ENCODE data around the gene PPP3R1. TPM values are rescaled to one million over a fixed set of nuclear protein-coding genes. Genes with fewer than 3 reads are reported as not detected.

Gene PPP3R1
- total RNA-seq, 1 donor from 2014 or later: 28.6 TPM

DNA sequence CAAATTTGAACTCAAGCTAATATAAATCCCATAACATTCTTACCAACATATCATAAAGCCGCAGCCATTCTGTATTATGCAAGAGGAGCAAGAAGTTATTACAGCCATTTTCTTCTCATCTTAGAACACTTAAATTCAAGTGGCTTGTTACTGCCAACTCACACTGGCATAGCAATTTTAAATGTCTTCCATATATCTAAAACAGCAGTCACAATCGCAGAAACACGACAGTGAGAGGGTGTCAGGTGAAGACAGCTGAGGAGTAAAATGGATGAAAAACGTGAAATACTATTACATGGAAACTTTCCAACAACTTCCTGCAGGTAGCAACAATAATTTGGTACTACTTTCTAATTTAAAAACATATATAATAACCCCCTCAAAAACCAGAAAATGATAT lies 17.9 kb downstream of the PPP3R1 start:
- DNase-seq (ENCODE audit: low spot score): no peak

DNA sequence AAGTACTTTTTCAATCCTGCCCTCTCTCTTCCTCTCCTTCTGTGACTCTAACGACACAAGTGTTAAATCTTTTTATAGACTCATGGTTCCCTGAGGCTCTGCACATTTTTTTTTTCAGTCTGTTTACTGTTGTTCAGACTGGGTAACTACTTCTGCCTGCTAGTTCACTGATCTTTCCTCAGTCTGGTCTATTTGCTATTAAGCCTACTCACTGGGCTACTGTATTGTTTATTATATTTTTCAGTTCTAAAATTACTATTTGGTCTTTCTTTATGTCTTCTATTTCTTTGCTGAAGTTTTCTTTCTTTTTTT lies 21.3 kb downstream of the PPP3R1 start:
- no peak for DNase-seq (ENCODE audit: low spot score)

DNA sequence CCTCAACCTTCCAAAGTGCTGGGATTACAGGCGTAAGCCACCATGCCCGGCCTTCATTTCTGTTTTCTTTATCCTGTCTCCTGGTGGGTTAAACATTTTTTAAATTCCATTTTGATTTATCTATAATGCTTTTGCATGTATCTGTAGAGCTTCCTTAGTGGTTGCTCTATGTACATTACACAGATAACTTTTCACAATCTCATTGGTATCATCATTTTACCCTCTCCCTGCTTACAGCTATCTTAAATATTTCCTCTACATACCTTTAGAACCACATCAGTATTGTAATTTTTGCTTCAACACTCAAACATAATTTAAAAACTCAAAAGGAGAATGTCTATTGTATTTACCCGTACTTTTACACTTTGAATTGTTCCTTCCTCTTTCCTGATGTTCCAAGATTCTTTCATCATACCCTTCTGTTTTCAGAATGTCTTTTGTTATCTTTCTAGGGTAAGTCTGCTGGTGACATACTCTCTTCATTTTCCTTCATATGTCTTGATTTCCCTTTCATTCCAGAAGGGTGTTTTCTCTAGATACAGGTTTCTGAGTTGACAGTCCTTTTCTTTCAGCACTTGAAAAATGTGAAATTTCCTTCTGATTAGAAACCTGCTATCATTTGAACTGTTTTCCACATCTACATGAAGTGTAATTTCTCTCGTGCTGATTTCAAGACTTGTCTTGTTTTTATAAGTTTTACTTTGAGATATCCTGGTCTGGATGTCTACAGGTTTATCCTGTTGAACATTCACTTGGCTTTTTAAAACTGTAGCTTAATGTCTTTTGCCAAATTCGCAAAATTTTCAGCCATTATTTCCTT lies 21.9 kb downstream of the PPP3R1 start:
- DNase-seq (ENCODE audit: low spot score): no peak

DNA sequence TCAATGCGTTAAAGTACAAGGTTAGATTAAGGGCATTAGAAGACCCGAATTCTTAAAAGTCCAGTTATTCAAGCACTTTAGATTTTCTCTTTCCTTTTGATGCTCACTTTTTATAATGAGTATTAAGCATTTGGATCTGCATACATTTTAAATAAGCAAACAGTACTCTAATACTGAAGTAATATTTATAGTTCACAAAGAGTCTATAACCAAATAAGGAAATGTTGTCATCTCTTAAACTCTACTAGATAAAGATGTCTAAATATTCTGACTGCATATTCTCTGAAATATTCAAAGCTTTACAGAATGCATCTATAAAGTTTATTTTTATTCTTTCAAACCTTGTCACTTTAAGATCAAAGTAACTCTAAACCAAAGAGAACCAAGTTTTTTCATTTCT lies 25.5 kb downstream of the PPP3R1 start:
- DNase-seq (ENCODE audit: low spot score): peak; percentile 51

DNA sequence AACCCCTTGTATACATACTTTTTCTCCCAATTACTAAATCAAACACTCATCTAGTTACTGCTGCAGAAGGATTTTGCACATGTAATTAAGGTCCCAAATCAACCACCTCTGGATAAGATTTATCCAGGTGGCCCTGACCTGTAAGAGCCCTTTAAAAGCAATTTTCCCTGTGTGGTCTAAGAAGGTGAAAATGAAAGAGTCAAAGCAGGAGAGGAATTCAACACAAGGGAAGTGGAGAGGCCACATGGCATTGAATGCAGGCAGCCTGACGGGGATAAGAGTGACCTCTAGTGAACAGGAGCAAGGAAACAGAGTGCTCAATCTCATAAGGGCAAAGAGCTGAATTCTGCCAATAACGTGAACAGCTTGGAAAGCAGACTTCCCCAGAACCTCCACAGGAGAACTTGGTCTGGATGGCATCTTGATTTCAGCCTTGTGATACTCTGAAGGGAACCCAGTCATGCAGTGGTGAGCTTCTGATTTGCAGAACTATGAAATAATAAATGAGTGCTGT lies 27.2 kb downstream of the PPP3R1 start:
- DNase-seq (ENCODE audit: low spot score): no peak

DNA sequence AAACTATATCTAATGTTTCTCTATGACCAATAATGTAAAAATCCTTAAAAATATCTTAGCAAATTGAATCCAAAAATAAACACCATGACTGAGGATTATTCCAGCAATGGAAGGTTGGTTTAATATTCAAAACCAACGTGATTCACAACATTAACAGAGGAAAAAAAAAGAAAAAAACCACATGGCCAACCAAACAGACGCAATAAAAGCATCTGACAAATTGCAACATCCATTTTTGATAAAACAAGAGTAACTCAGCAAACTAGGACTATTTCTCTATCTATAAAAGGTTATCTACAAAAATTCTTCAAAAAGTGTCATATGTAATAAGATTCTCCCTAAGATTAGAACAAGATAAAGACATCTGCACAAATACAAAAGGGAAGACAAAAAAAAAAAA lies 28.9 kb downstream of the PPP3R1 start:
- DNase-seq (ENCODE audit: low spot score): no peak

DNA sequence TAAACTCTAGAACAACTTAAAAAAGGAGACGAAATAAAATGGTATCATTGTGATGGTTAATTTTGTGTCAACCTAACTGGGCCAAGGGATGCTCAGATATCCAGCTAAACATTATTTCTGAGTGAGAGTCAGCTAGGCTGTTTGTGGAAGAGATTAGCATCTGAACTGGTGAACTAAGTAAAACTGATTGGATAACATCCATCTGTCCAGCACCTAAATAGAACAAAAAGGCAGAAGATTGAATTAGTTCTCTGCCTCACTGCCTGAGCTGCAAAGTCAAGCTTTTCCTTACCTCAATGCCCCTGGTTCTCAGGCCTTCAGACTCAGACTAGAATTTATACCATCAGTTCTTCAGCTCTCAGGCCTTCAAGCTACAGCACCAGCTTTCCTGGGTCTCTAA lies 30.0 kb downstream of the PPP3R1 start:
- DNase-seq (ENCODE audit: low spot score): no peak

DNA sequence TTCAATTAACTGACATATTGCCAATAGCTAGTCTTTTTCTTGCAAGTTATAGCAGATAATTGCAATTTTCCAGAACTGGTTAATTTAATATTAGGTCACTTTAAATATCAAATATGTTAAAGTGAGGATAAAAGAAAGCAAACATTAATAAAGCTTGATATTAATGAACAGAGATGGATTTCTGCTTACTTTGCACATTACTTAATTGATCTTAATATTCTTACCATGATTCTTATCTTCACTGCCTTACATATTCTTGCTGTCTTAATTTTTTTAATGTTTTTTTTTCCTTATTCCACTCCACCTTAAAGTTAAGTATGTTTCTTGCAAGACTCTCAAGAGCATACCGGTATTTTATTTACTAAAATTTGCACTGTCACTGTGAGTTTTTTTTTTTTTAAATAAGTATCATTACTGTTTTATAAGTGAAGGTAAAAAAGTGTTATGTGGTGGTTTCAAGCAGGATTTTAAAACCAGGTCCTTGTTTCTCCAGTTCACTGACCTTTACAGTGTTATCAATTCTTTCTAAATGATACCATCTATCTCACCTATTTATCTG lies 33.9 kb downstream of the PPP3R1 start:
- DNase-seq (ENCODE audit: low spot score): no peak

DNA sequence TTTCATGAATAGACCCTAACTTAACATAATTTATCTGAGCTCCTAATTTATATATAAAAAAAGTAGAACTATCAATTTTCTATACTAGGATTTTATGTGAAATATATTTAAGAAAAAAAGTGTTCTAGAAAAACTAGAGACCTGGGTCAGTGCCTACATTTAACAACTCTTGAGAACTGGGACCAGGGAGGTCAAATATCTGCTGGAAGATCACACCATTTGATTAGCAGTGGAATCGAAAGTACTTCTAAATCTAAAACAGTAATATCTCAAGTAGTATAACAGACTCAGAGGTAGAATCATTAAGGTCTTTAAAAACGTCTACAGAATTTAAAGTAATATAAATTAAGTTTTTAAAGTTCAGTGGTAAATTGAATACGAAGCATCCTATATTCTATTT lies 34.6 kb downstream of the PPP3R1 start:
- no peak for DNase-seq (ENCODE audit: low spot score)

DNA sequence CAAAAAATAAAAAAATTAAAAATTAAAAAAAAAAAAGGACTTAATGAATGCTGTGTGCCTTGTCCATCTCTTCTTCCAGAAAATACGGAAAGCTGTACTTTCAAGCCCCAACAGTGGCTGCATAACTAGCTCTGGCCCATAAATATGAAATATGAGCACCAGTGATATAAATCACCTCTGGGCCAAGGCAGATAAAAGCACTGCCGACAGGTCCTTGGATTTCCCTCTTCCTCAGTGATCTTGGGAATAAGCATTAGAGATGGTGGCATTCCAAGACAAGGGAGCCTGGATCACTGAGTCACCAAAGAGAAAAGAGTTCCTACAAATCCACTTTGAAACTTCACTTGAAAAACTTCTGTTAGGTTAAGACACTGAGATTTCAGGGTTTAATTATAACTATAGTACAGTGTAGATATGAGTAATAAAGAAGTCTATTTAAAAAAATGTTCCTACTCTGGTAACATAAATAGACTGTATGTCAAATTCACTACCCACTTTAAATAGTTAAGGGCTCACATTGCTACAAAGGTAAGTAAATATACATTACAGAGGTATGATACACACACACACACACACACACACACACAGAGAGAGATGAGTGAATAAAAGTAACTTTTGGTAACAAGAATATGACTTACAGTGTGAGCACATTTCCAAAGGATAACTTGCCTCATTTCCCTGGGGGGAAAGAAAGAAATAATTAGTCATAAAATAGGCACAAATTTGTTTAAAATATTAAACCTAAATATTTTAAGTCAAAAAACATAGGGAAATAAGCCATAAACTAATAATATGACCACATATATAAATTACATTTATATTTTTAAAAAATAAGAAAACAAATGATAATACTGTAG lies 35.6 kb downstream of the PPP3R1 start:
- DNase-seq (ENCODE audit: low spot score): peak; percentile 97

DNA sequence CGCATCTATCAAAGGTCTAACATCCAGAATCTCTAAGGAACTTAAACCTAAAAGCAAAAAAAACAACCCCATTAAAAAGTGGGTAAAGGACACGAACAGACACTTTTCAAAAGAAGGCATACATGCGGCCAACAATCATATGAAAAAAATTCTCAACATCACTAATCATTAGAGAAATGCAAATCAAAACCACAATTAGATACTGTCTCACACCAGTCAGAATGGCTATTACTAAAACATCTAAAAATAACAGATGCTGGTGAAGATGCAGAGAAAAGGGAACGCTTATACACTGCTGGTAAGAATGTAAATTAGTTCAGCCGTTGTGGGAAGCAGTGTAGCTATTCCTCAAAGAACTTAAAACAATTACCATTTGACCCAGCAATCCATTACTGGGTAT lies 38.0 kb downstream of the PPP3R1 start:
- DNase-seq (ENCODE audit: low spot score): no peak

DNA sequence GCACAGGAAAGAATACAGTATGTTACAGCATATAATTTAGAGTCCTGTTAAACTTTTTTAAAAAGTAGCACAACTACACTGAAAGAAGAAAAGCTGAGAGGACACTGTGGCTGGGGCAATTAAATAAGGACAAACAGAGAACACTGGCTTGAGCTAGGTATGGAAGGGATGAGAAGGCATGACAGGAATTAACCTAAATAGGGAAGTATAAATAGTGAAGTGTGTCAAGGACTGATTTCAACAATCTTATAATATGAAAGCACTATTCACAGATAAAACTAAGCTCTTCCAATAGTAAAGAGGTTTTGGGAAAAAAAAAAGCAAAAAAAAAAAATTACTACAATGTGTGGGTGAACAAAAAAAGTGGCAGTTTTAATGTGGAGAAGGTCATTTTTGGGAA lies 45.5 kb downstream of the PPP3R1 start:
- DNase-seq (ENCODE audit: low spot score): no peak

DNA sequence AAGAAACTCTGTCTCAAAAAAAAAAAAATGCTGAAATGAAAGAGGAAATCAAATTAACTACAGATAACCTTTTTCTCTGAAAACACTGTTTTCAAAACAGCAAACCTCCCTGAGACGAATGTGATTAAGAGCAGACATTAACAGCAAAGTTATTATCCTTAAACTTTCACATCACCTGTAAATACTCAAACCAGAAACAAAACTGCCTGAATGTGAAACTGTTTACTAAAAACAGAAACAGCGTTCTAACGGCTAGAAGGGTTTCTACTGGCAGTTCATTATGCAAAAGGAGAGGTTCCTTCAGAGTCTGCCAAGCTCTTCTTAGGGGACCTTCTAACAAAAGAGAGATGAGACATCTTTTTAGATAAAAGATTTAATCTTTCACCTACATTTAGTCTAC lies 48.7 kb downstream of the PPP3R1 start:
- no peak for DNase-seq (ENCODE audit: low spot score)

DNA sequence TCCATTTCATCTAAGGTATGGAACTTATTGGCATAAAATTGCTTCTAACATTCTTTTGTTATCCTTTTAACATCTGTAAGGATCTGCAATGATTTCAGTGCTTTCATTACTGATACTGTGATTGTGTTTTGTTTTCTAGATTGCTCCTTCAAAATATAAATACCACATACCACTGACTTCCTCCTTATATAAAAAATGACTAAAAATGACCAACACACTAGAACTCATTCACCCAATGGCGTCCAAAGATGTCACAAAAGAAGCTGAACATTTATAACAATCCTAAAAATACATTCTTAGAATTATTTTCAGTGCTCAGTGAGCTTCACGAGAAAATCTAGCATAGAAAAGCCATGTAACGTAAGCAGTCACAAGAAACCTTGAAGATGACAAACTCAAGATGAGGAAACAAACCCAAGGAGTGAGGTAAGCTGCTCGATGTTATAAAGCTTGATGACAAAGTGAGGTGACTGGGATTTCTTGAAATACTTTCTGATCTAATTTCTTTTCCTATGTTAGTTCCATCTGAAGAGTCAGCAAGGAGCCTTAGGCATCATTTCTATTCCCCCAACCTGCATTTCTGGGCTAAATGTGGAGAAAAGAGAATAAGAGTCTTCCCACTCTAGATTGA lies 52.1 kb downstream of the PPP3R1 start:
- no peak for DNase-seq (ENCODE audit: low spot score)

DNA sequence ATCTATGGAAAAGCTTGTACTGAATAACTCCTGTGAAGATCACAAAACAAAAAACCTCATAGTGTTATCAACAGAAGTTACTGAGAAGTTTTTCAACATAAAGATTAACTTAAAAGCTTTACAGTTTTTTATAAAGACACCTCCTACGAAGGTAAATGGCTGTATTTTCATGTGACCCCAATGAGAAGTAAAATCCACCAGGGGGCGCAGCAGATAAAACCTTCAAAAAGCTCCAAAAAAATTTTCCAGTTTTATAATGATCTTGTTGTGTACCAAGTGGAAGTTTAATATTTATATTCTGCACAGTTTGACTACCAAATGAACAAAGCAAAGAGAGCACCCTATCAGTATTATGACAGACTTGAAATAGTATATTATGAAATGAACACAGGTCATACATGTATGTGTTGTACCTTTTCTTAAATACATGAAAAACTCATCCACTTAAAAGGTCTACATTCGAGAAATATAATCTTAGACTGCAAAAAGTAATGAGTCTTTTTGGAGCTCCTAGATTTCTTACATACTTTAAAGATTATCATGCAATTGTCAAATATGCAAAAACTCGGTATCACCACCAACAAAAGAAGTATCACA lies 56.1 kb downstream of the PPP3R1 start:
- no peak for DNase-seq (ENCODE audit: low spot score)

DNA sequence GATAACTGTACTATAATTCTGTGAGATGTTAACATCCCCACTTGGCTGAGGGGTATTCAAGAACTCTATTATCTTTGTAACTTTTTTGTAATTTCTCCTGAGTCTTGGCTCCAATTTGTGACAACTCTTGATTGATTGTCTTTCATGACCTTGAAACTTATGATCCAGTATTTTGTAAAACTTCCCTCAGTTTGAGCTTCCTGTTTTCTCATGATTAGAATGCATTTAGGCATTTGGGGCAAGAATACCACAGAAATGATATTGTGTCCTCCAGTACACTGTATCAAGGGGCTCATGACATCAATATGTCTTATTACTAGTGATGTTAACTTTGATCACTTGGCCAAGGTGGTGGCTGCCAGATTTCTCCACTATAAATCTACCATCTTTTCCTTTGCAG lies 57.2 kb downstream of the PPP3R1 start:
- no peak for DNase-seq (ENCODE audit: low spot score)

DNA sequence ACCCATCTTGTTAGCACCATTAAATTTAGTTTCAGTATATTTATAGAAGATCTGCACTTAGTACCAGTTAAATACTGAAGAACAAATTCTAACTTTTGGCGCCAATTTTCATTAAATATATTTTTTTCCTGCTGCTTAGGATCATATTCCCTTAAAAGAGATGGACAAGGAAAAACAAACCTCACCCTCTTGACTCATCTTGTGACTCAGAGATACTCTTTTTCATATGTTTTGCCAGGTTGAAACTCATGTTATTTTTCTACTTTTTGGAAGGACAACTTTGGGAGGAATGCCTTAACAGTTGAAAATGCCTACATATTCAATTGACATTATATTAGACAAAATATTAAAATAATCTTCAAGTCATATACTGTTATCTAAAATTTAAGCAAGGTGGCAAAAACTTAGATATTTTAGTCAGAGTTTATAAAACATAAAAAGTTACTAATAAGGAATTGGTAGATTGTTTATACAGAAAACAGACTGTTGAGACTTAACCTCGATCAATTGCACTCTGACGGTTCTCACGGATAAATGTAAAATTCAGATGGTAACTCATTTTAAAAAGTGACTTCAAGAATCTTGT lies 58.5 kb downstream of the PPP3R1 start:
- peak; percentile 33 for DNase-seq (ENCODE audit: low spot score)

DNA sequence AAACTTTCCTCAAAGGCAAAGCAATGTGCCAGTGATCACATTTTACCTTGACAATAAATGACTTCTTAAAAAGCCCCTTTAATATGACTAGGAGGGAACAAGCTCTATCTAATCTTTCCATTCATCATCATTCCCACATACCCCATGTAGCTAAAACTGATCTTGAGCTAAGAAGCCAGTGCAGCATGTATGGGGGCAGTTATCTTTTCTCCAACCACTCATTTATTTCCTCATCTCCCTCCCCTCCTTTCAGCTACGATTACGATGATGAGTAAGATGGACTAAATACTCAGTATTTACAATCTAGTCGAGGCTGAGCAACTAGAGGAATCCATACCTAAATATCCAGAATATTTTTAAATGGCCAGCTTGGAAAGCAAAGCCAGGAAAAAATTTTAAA lies 59.2 kb downstream of the PPP3R1 start:
- no peak for DNase-seq (ENCODE audit: low spot score)

DNA sequence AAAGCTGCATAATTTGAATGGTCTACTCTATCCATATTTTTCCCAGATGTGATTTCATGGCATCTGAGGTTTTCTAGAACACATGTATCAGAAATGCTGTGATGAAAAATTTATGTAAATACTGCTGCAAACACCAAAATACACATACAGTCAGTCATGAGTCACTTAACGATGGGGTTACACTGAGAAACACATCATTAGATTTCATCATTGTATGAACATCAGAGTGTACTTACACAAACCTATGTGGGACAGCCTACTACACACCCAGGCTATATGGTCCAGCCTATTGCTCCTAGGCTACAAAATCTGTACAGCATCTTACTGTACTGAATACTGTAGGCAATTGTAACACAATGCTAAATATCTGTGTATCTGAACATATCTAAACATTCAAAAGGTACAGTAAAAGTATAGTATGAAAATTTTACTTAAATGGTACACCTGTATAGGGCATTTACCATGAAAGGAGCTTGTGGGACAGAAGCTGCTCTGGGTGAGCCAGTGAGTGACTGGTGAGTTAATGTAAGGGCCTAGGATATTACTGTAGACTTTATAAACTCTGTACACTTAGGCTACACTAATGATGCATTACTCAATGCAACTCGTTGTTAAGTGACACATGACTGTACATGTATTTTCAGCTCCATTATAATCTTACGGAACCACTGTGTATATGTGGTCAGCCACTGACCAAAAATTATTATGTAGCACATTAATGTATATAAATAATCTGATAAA lies 61.2 kb downstream of the PPP3R1 start:
- no peak for DNase-seq (ENCODE audit: low spot score)

DNA sequence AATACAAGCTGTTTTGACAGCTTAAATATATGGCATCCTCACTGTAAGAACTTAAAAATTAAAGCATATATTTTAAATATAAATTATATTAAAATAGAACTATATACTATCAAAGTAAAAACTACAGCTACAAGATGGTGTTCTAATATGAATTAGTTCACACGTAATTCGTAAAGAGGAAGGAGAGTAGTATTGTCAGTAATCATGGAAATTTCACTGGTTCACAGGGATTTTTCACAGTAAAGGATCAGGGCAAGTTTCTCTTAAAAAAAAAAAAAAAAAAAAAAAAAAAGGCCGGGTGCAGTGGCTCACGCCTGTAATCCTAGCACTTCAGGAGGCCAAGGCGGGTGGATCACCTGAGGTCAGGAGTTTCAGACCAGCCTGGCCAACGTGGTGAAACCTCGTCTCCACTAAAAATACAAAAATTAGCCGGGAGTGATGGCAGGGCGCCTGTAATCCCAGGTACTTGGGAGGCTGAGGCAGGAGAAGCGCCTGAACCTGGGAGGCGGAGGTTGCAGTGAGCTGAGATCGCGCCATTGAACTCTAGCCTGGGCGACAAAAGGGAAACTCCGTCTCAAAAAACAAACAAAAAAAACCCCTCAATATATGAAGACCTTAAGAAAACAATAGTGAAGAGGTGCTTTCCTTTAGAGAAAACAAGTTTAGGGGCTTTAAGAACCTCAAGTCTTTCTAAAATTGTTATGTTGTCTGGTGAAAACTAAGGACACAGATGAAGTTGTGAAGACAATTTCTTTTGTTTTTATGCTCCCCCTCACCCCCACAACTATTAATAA lies 62.1 kb downstream of the PPP3R1 start:
- no peak for DNase-seq (ENCODE audit: low spot score)
